Measurements from ENCODE around the gene CAMK1D. TPM values are rescaled to one million over a fixed set of nuclear protein-coding genes. Genes with fewer than 3 reads are reported as not detected.

Gene CAMK1D
- polyA plus RNA-seq, 1 donor (not counting 4 experiments of a cell fraction or from before 2014, with no cell fraction given), result 0.76 TPM

DNA sequence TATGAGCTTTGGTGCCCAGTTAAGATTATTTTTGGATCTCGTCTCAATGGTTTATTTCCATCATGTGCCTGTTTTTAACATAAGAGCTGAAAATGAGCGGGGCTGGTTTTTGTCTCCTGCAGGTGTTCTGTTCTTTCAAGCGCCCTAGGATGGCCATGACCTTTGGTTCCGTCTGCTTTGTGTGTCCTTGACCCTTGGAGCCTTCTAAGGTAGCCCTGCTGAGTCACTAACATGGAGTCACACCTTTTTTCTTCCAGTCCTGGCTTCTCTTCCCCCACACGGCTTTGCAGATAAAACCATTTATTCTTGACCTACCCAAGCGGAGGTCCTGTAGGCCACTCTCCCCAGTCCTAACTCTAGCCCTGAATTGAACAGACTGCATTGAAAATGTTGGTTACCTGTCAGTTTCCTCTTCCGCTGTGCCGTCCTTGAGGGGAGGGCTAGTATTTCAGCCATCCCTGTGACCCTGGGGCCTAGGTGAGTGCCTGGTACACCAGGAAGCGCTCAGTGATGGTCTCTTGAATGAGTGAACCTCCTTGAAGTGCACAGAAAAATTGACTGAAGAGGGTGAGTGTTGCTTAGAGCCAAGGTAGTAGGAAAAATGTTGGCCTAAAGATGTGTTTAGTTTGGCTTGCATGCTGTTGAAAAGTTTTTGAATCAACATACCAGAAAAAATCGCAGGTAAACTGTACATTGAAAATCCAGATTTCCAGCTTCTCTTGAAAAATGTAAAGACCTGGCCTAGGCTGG is 48.0 kb downstream of the CAMK1D start:
- Histone ChIP-seq H3K27ac (ENCODE audit: control insufficient read depth, insufficient read depth, low read length) (no peak overlapping the region), H2AFZ (ENCODE audit: control insufficient read depth, low read length) (no peak overlapping the region), H3K4me3 (ENCODE audit: control insufficient read depth in 2 of 3, extremely low read depth in 1 of 3, insufficient read depth in 2 of 3, low read depth in 1 of 3, low read length in 3 of 3) (no peak overlapping the region), H3K9ac (ENCODE audit: control insufficient read depth, extremely low read depth, insufficient read depth, low read length) (no peak overlapping the region), H3K79me2 (ENCODE audit: control insufficient read depth, insufficient read depth, low read length) (no peaks in the 10 kb centered on the region), H3K4me1 (ENCODE audit: control insufficient read depth, extremely low read depth, insufficient read depth, low read length) (no peaks in the 10 kb centered on the region), H3K4me2 (ENCODE audit: control insufficient read depth, extremely low read depth, insufficient read depth, low read depth, low read length) (no peak overlapping the region), H3K27me3 (ENCODE audit: control insufficient read depth, extremely low read depth, insufficient read depth, low read length) (no peaks in the 10 kb centered on the region), H3K9me3 (ENCODE audit: control insufficient read depth, low read depth, low read length) (no peaks in the 10 kb centered on the region), H4K20me1 (ENCODE audit: control insufficient read depth, extremely low read depth, insufficient read depth, low read length) (no peaks in the 10 kb centered on the region), H3K36me3 (ENCODE audit: control insufficient read depth in 2 of 2, extremely low read depth in 1 of 2, insufficient read depth in 2 of 2, low read length in 2 of 2) (no peaks in the 10 kb centered on the region), H3K9me1 (ENCODE audit: control insufficient read depth, extremely low read depth, insufficient read depth, low read length) (no peaks in the 10 kb centered on the region)
- TF ChIP-seq CTCF (optimal IDR thresholded peaks at IDR 0.05 in 1 of 3, IDR thresholded peaks at IDR 0.05 in 1 of 3, conservative IDR thresholded peaks at IDR 0.05 in 1 of 3; ENCODE audit: extremely low read depth in 1 of 3, insufficient read depth in 2 of 3, low read length in 3 of 3) (no peak), EZH2 (IDR thresholded peaks at IDR 0.05; ENCODE audit: low read length) (no peak)
- DNase-seq (ENCODE audit: low read depth, low spot score) (no peak), FAIRE-seq (no peak)
- dilution Hi-C loops (cut with MboI; ENCODE audit: extremely low pct_ligation_motif_present, low sequenced_read_pairs), result no loop called here

DNA sequence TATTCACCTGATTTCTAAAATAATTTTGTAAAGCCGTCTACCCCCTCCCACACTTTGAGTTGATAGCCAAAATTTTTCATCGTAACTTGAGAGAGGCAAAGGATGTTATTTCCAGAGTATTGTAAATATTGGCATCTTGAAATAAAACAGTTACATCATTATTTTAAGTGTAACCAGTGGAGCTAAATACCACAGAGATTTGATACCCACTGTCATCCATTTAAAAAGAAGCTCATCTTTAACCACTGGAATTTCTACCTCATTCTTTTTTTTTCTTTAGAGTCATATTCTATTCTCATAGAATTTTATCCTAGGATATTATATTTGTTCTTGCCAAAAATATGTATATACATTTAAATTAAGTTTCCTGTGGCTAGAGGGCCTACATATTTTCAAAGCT is 48.6 kb downstream of the CAMK1D start:
- Histone ChIP-seq H3K9ac (ENCODE audit: control insufficient read depth, extremely low read depth, insufficient read depth, low read length) (no peak overlapping the region), H3K27me3 (ENCODE audit: control insufficient read depth, extremely low read depth, insufficient read depth, low read length) (no peaks in the 10 kb centered on the region), H2AFZ (ENCODE audit: control insufficient read depth, low read length) (no peak overlapping the region), H3K9me1 (ENCODE audit: control insufficient read depth, extremely low read depth, insufficient read depth, low read length) (no peaks in the 10 kb centered on the region), H4K20me1 (ENCODE audit: control insufficient read depth, extremely low read depth, insufficient read depth, low read length) (no peaks in the 10 kb centered on the region), H3K27ac (ENCODE audit: control insufficient read depth, insufficient read depth, low read length) (no peak overlapping the region), H3K36me3 (ENCODE audit: control insufficient read depth in 2 of 2, extremely low read depth in 1 of 2, insufficient read depth in 2 of 2, low read length in 2 of 2) (no peaks in the 10 kb centered on the region), H3K4me3 (ENCODE audit: control insufficient read depth in 2 of 3, extremely low read depth in 1 of 3, insufficient read depth in 2 of 3, low read depth in 1 of 3, low read length in 3 of 3) (no peak overlapping the region), H3K79me2 (ENCODE audit: control insufficient read depth, insufficient read depth, low read length) (no peaks in the 10 kb centered on the region), H3K4me2 (ENCODE audit: control insufficient read depth, extremely low read depth, insufficient read depth, low read depth, low read length) (no peak overlapping the region), H3K4me1 (ENCODE audit: control insufficient read depth, extremely low read depth, insufficient read depth, low read length) (no peaks in the 10 kb centered on the region), H3K9me3 (ENCODE audit: control insufficient read depth, low read depth, low read length) (no peaks in the 10 kb centered on the region)
- DNase-seq (ENCODE audit: low read depth, low spot score) (no peak), FAIRE-seq (no peak)
- dilution Hi-C loops (cut with MboI; ENCODE audit: extremely low pct_ligation_motif_present, low sequenced_read_pairs), result no loop called here
- TF ChIP-seq CTCF (optimal IDR thresholded peaks at IDR 0.05 in 1 of 3, IDR thresholded peaks at IDR 0.05 in 1 of 3, conservative IDR thresholded peaks at IDR 0.05 in 1 of 3; ENCODE audit: extremely low read depth in 1 of 3, insufficient read depth in 2 of 3, low read length in 3 of 3), result no peak
- no peak for TF ChIP-seq EZH2 (IDR thresholded peaks at IDR 0.05; ENCODE audit: low read length)

All from keratinocyte (primary cell).